Mammary epithelial cell (primary cell): ENCODE results near the gene CCRL2.

Experiments
- CTCF ChIP-seq, 2 donors: IDR thresholded peaks in 1 of 2; conservative IDR thresholded peaks in 1 of 2; 2 replicates each; pipeline ENCODE4 v1.5.1; 2011 to 2012; ENCODE audit warnings: inconsistent platforms in 2 of 2, low read length in 2 of 2, mild to moderate bottlenecking in 2 of 2, control low read depth in 1 of 2, low read depth in 1 of 2; ENCODE audit not compliant: insufficient read depth in 1 of 2; ENCODE audit errors: extremely low read depth in 1 of 2
- EZH2 ChIP-seq: IDR thresholded peaks from 2 replicates; pipeline ENCODE4 v1.6.1; 2012; ENCODE audit warnings: low read length, inconsistent platforms, borderline replicate concordance

DNA sequence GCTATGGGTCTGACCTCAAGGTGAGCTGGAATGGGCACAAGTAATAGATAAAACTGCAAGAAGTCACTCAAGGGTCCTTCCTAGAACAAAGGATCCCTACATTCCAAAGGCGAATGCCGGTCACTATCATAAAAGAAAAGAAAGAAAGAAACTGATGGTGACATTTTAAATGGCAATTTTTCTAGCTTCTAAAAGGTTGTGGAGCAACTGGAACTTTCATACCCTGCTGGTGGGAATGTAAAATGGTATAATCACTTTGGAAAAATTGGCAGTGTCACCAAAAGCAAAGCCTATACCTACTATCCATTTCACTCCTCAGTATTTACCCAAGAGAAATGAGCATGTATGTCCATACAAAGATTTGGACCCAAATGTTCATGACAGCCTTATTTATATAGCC, 4.2 kb downstream of the CCRL2 start:
- TF ChIP-seq CTCF (conservative IDR thresholded peaks at IDR 0.05 in 1 of 2, IDR thresholded peaks at IDR 0.05 in 1 of 2; ENCODE audit: extremely low read depth in 1 of 2, insufficient read depth in 1 of 2, low read depth in 1 of 2, low read length in 2 of 2) (peak in 1 of 2 donors; percentile 8), EZH2 (no peak)
